ENCODE data around the gene SECISBP2. TPM values are rescaled to one million over a fixed set of nuclear protein-coding genes. Genes with fewer than 3 reads are reported as not detected.

The SECISBP2 gene
- polyA plus RNA-seq, 1 of the 3 experiments (the other 2 are of a cell fraction): 21.2 TPM

GRCh38 chr9:89376741-89377351 lies 58.5 kb downstream of the SECISBP2 start:
- Histone ChIP-seq H3K27ac (ENCODE audit: low read depth in 2 of 2, low read length in 1 of 2) (no peak overlapping the region; a peak in 1 of 4 replicates), H3K9me2 (no peaks in the 10 kb centered on the region), H2AFZ (ENCODE audit: low read depth) (no peak overlapping the region), H3K9me3 (no peaks in the 10 kb centered on the region), H4K20me1 (ENCODE audit: insufficient read depth) (no peaks in the 10 kb centered on the region), H3K4me3 (ENCODE audit: low read depth in 2 of 2, low read length in 1 of 2) (no peak overlapping the region), H3K9ac (no peak overlapping the region), H3K27me3 (ENCODE audit: insufficient read depth) (no peaks in the 10 kb centered on the region), H3K4me2 (no peak overlapping the region), H3K36me3 (replicated peaks in 1 of 2; ENCODE audit: control insufficient read depth in 1 of 2, insufficient read depth in 2 of 2, low read length in 1 of 2) (no peaks in the 10 kb centered on the region), H3F3A (replicated peaks; ENCODE audit: insufficient read depth) (no peaks in the 10 kb centered on the region), H3K79me2 (ENCODE audit: insufficient read depth) (no peaks in the 10 kb centered on the region), H3K4me1 (ENCODE audit: control insufficient read depth in 1 of 2, insufficient read depth in 2 of 2, low read depth in 1 of 2, low read length in 1 of 2) (peaks cover 0 to 16% of the 10 kb centered on the region in 2 experiments; a peak in 1 of 4 replicates)
- POLR2A ChIA-PET: no interaction called here
- 83% methylated on average over 15 of the region's 17 CpGs for WGBS (ENCODE audit: low lambda C conversion rate)
- CTCF ChIA-PET: interaction anchor here (0.6 to 7.1 kb wide), 4 partner anchors 58 to 250 kb away, joined by 3 to 52 read pairs (median 3); partner anchors contain the start of gene SECISBP2
- no peak for DNase-seq
- TF ChIP-seq PBX3 (IDR thresholded peaks at IDR 0.05): no peak
- no peak for TF ChIP-seq FOXM1 (IDR thresholded peaks at IDR 0.05; ENCODE audit: low read depth)

- POLR2A ChIA-PET: no interaction called here
- no peak overlapping the region; a peak in 1 of 4 replicates for H3K27ac ChIP-seq (ENCODE audit: low read depth in 2 of 2, low read length in 1 of 2)
- WGBS (ENCODE audit: low lambda C conversion rate): 94% methylated on average over 12 of the region's 12 CpGs
Observed at GRCh38 chr9:89377411-89377810, 59.1 kb downstream of the SECISBP2 start.

More at GRCh38 chr9:89377411-89377810, 59.1 kb downstream of the SECISBP2 start:
- Histone ChIP-seq H3K27me3 (ENCODE audit: insufficient read depth) (no peaks in the 10 kb centered on the region), H3K36me3 (replicated peaks in 1 of 2; ENCODE audit: control insufficient read depth in 1 of 2, insufficient read depth in 2 of 2, low read length in 1 of 2) (no peaks in the 10 kb centered on the region), H4K20me1 (ENCODE audit: insufficient read depth) (no peaks in the 10 kb centered on the region), H3K9me3 (no peaks in the 10 kb centered on the region), H3K4me3 (ENCODE audit: low read depth in 2 of 2, low read length in 1 of 2) (no peak overlapping the region), H3K9me2 (no peaks in the 10 kb centered on the region), H3K4me2 (no peak overlapping the region), H3K4me1 (ENCODE audit: control insufficient read depth in 1 of 2, insufficient read depth in 2 of 2, low read depth in 1 of 2, low read length in 1 of 2) (peaks cover 0 to 16% of the 10 kb centered on the region in 2 experiments; a peak in 1 of 4 replicates), H3K79me2 (ENCODE audit: insufficient read depth) (no peaks in the 10 kb centered on the region), H3K9ac (no peak overlapping the region), H3F3A (replicated peaks; ENCODE audit: insufficient read depth) (no peaks in the 10 kb centered on the region), H2AFZ (ENCODE audit: low read depth) (no peak overlapping the region)
- CTCF ChIA-PET: interaction anchor here (0.9 to 7.1 kb wide), 3 partner anchors 59 to 221 kb away, joined by 3 to 52 read pairs (median 3); partner anchors contain the start of gene SECISBP2
- TF ChIP-seq GABPA (IDR thresholded peaks at IDR 0.05; ENCODE audit: low read depth): no peak
- TF ChIP-seq GATA2 (CRISPR knock-in tag; IDR thresholded peaks at IDR 0.05): no peak
- TF ChIP-seq ELF1 (IDR thresholded peaks at IDR 0.05): no peak
- TF ChIP-seq CHD2 (IDR thresholded peaks at IDR 0.05; ENCODE audit: low read length, partially characterized antibody): no peak
- no peak for TF ChIP-seq JUND (IDR thresholded peaks at IDR 0.05)
- TF ChIP-seq RFX5 (IDR thresholded peaks at IDR 0.05; ENCODE audit: low read length): no peak
- TF ChIP-seq TEAD4 (IDR thresholded peaks at IDR 0.05; ENCODE audit: borderline replicate concordance, insufficient read depth): no peak
- no peak for TF ChIP-seq MEF2A (IDR thresholded peaks at IDR 0.05; ENCODE audit: borderline replicate concordance, low read depth)
- no peak for TF ChIP-seq FOXJ3 (CRISPR knock-in tag; IDR thresholded peaks at IDR 0.05)
- no peak for TF ChIP-seq SIN3A (IDR thresholded peaks at IDR 0.05; ENCODE audit: borderline replicate concordance, low read depth, low read length)
- no peak for TF ChIP-seq TAF1 (IDR thresholded peaks at IDR 0.05; ENCODE audit: borderline replicate concordance, low read depth, low read length)
- TF ChIP-seq RAD21 (IDR thresholded peaks at IDR 0.05; ENCODE audit: low read length): no peak
- TF ChIP-seq PBX3 (IDR thresholded peaks at IDR 0.05): no peak
- TF ChIP-seq, protein P1, sequence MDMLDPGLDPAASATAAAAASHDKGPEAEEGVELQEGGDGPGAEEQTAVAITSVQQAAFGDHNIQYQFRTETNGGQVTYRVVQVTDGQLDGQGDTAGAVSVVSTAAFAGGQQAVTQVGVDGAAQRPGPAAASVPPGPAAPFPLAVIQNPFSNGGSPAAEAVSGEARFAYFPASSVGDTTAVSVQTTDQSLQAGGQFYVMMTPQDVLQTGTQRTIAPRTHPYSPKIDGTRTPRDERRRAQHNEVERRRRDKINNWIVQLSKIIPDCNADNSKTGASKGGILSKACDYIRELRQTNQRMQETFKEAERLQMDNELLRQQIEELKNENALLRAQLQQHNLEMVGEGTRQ (IDR thresholded peaks at IDR 0.05; ENCODE audit: borderline replicate concordance, low read depth, low read length): no peak
- TF ChIP-seq NRF1 (IDR thresholded peaks at IDR 0.05; ENCODE audit: low read depth, low read length): no peak
- no peak for TF ChIP-seq NFIC (IDR thresholded peaks at IDR 0.05; ENCODE audit: borderline replicate concordance)
- no peak for TF ChIP-seq EZH2phosphoT487 (IDR thresholded peaks at IDR 0.05; ENCODE audit: borderline replicate concordance, low read depth)
- DNase-seq: no peak
